ENCODE measurements around the gene WNT7B. TPM values are rescaled to one million over a fixed set of nuclear protein-coding genes. Genes with fewer than 3 reads are reported as not detected.

WNT7B gene
- total and polyA plus RNA-seq, 2 of the 8 experiments (the other 6 are each of a cell fraction or from before 2014, with no cell fraction given) = 0.14 to 0.24 TPM

DNA sequence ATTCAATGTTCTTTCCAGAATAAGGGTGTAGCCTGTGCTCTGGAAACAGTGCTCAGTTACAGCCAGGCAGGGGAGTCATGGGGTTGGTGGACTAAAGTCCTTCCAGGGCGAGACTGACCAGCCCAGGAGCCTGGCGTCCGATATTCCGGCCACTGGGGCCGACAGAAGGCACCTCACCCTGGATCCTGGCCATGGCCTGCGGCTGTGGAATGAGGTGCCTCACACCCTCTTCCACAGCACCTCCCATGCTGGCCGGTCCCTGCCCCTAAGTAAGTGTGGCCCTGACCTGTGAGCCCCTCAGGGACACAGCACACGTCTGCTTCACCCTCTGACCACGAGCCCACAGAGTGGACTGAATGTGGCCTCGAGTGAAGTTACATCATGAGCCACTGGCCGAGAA, 50.5 kb downstream of the WNT7B start (continued):
- TF ChIP-seq, protein P1, sequence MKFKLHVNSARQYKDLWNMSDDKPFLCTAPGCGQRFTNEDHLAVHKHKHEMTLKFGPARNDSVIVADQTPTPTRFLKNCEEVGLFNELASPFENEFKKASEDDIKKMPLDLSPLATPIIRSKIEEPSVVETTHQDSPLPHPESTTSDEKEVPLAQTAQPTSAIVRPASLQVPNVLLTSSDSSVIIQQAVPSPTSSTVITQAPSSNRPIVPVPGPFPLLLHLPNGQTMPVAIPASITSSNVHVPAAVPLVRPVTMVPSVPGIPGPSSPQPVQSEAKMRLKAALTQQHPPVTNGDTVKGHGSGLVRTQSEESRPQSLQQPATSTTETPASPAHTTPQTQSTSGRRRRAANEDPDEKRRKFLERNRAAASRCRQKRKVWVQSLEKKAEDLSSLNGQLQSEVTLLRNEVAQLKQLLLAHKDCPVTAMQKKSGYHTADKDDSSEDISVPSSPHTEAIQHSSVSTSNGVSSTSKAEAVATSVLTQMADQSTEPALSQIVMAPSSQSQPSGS (IDR thresholded peaks at IDR 0.05; ENCODE audit: low read length) = no peak
- TF ChIP-seq ASH2L (IDR thresholded peaks at IDR 0.05; ENCODE audit: low read length) = no peak
- TF ChIP-seq BACH1 (IDR thresholded peaks at IDR 0.05; ENCODE audit: low read length) = no peak
- TF ChIP-seq, protein P2, sequence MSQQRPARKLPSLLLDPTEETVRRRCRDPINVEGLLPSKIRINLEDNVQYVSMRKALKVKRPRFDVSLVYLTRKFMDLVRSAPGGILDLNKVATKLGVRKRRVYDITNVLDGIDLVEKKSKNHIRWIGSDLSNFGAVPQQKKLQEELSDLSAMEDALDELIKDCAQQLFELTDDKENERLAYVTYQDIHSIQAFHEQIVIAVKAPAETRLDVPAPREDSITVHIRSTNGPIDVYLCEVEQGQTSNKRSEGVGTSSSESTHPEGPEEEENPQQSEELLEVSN (IDR thresholded peaks at IDR 0.05) = no peak
- TF ChIP-seq POLR2AphosphoS5 (IDR thresholded peaks at IDR 0.05; ENCODE audit: low read depth, low read length) = no peak
- TF ChIP-seq TAF1 (IDR thresholded peaks at IDR 0.05; ENCODE audit: low read depth, low read length) = no peak
